Cardiac fibroblast (primary cell): Measurements from ENCODE around the gene SCFD2.
A peak's percentile ranks its signal among the peaks of the same experiment; 100 is the strongest.

Source experiments
- DNase-seq, 2 donors: peaks; one replicate each; pipeline versions ENCODE4 v3.0.0 to v3.0.0-alpha.2; 2010; ENCODE audit warnings: low read depth in 2 of 2
- H3K4me3 ChIP-seq, 2 donors: replicated peaks in 1 of 2; 1 replicate in 1 of 2; 2 replicates in 1 of 2; pipeline ENCODE4 v1.5.1; 2011; ENCODE audit warnings: low read depth in 2 of 2, low read length in 2 of 2, mild to moderate bottlenecking in 2 of 2, moderate library complexity in 1 of 2
- CTCF ChIP-seq: IDR thresholded peaks from one replicate; pipeline ENCODE4 v1.5.1; 2011; ENCODE audit warnings: low read depth, mild to moderate bottlenecking, low read length, inconsistent platforms

Gene SCFD2

GRCh38 chr4:52824603-52825459 lies 541.0 kb downstream of the SCFD2 start:
- H3K4me3 ChIP-seq, result no peak overlapping the region
- TF ChIP-seq CTCF, result no peak
- peak in 1 of 2 donors; percentile 83 for DNase-seq

GRCh38 chr4:52824270-52824602 lies 541.6 kb downstream of the SCFD2 start:
- no peak overlapping the region for H3K4me3 ChIP-seq
- DNase-seq, result no peak
- no peak for TF ChIP-seq CTCF

- DNase-seq, result no peak
- TF ChIP-seq CTCF, result no peak
- H3K4me3 ChIP-seq, result no peak overlapping the region
These were observed 542.2 kb downstream of the SCFD2 start for GRCh38 chr4:52823702-52824092.
